Activated CD8-positive, alpha-beta T cell treated with anti-CD3 and anti-CD28 coated beads for 36 hours (primary cell): ENCODE measurements around the gene LPCAT3. TPM values are rescaled to one million over a fixed set of nuclear protein-coding genes. Genes with fewer than 3 reads are reported as not detected.

ENCODE experiments used
- ATAC-seq: fragments of 200-7000 bp; cut with Tn5 transposase; one replicate; pipeline ENCODE4 v1.10.0; 2021; ENCODE audit warnings: mild to moderate bottlenecking, moderate library complexity
- CTCF ChIA-PET: fragments of 350-600 bp; sonication (Branson Sonifier 250); formaldehyde crosslinking; loops from one replicate; lab custom pipeline; 2021; ENCODE audit warnings: antibody characterized with exemption; lab: Charles Lee
- POLR2A ChIA-PET: fragments of 350-600 bp; sonication (Branson Sonifier 250); formaldehyde crosslinking; loops from one replicate; lab custom pipeline; 2021; ENCODE audit warnings: antibody characterized with exemption; lab: Charles Lee
- DNase-seq: peaks from one replicate; pipeline ENCODE4 v3.0.0-alpha.2; 2020
- H3K27ac Mint-ChIP-seq: one replicate; pipeline ENCODE4 v1.8.0; 2021; ENCODE audit warnings: mild to moderate bottlenecking, mixed read lengths
- H3K27me3 Mint-ChIP-seq: one replicate; pipeline ENCODE4 v1.8.0; 2021; ENCODE audit warnings: mixed read lengths
- H3K36me3 Mint-ChIP-seq: one replicate; pipeline ENCODE4 v1.8.0; 2021; ENCODE audit warnings: low read depth, mixed read lengths
- H3K4me1 Mint-ChIP-seq: one replicate; pipeline ENCODE4 v1.8.0; 2021; ENCODE audit warnings: low read depth, mixed read lengths
- H3K4me3 Mint-ChIP-seq: one replicate; pipeline ENCODE4 v1.8.0; 2021; ENCODE audit warnings: mild to moderate bottlenecking, moderate library complexity, mixed read lengths
- H3K9me3 Mint-ChIP-seq: one replicate; pipeline ENCODE4 v1.8.0; 2021; ENCODE audit warnings: mixed read lengths
- CTCF ChIP-seq: fragments of 200-600 bp; IDR thresholded peaks from one replicate; pipeline ENCODE4 v1.8.0; 2022; ENCODE audit warnings: antibody characterized with exemption, mild to moderate bottlenecking
- intact Hi-C: fragments of 100-400 bp; cut with micrococcal nuclease; formaldehyde crosslinking; loops from one replicate; pipeline ENCODE4 v1.10.0; 2022
- total RNA-seq, 2 experiments: library from RNA; stranded (reverse); gene quantifications; one replicate each; pipeline ENCODE4 v1.2.3, GENCODE V29; 2021

LPCAT3 gene
- total RNA-seq, 2 experiments from 2014 or later = 17.3 to 18.1 TPM

GRCh38 chr12:6963791-6964413, 54.4 kb downstream of the LPCAT3 start:
- no peak for ATAC-seq
- POLR2A ChIA-PET = interaction anchor here (0.6 to 25.2 kb wide), 5 partner anchors 10 to 145 kb away, joined by 3 to 1266 read pairs (median 5); partner anchors contain the start of genes ATN1, C12orf57, PTPN6 and RNU7-1
- Mint-ChIP-seq H3K4me3 (no peak overlapping the region), H3K27me3 (no peaks in the 10 kb centered on the region), H3K9me3 (no peaks in the 10 kb centered on the region), H3K4me1 (peaks cover 83% of the 10 kb centered on the region), H3K36me3 (peaks cover 65% of the 10 kb centered on the region), H3K27ac (peak overlapping the region; percentile 91)
- intact Hi-C loops = no loop called here
- no peak for DNase-seq
- TF ChIP-seq CTCF = no peak
- CTCF ChIA-PET = interaction anchor here (0.9 to 13.5 kb wide), 11 partner anchors 8 to 144 kb away, joined by 4 to 460 read pairs (median 6); partner anchors contain the start of genes C12orf57, PTPN6, RNU7-1 and SPSB2

GRCh38 chr12:6963016-6963731, 55.1 kb downstream of the LPCAT3 start:
- no peak for ATAC-seq
- POLR2A ChIA-PET = interaction anchor here (1.0 to 25.2 kb wide), 3 partner anchors 24 to 145 kb away, joined by 3 to 1266 read pairs (median 9); partner anchors contain the start of genes ATN1, C12orf57, PTPN6 and RNU7-1
- H3K27me3 Mint-ChIP-seq = no peaks in the 10 kb centered on the region
- CTCF ChIA-PET = interaction anchor here (1.0 to 13.5 kb wide), 5 partner anchors 21 to 94 kb away, joined by 4 to 460 read pairs (median 13); partner anchors contain the start of genes C12orf57, PTPN6, RNU7-1 and SPSB2
- H3K9me3 Mint-ChIP-seq = no peaks in the 10 kb centered on the region
- H3K36me3 Mint-ChIP-seq = peaks cover 66% of the 10 kb centered on the region
- peak overlapping the region; percentile 93 for H3K27ac Mint-ChIP-seq
- DNase-seq = no peak
- peaks cover 82% of the 10 kb centered on the region for H3K4me1 Mint-ChIP-seq
- no peak for TF ChIP-seq CTCF
- no peak overlapping the region for H3K4me3 Mint-ChIP-seq
- intact Hi-C loops = no loop called here

GRCh38 chr12:6962285-6963015, 55.8 kb downstream of the LPCAT3 start:
- peaks cover 82% of the 10 kb centered on the region for H3K4me1 Mint-ChIP-seq
- TF ChIP-seq CTCF = no peak
- H3K27me3 Mint-ChIP-seq = no peaks in the 10 kb centered on the region
- H3K27ac Mint-ChIP-seq = peak overlapping the region; percentile 93
- intact Hi-C loops = no loop called here
- H3K4me3 Mint-ChIP-seq = peak overlapping the region; percentile 95
- CTCF ChIA-PET = interaction anchor here (0.8 to 13.5 kb wide), 5 partner anchors 20 to 90 kb away, joined by 3 to 460 read pairs (median 13); partner anchors contain the start of genes C12orf57, LPCAT3, PTPN6 and RNU7-1
- H3K36me3 Mint-ChIP-seq = peaks cover 67% of the 10 kb centered on the region
- DNase-seq (no peak), ATAC-seq (no peak)
- no peaks in the 10 kb centered on the region for H3K9me3 Mint-ChIP-seq
- POLR2A ChIA-PET = interaction anchor here (1.0 to 25.2 kb wide), 5 partner anchors 11 to 158 kb away, joined by 3 to 1266 read pairs (median 8); partner anchors contain the start of genes ATN1, C12orf57, PTPN6 and RNU7-1

- CTCF ChIA-PET = interaction anchor here (0.8 to 13.5 kb wide), 7 partner anchors 20 to 92 kb away, joined by 3 to 460 read pairs (median 4); partner anchors contain the start of genes C12orf57, LPCAT3, PTPN6 and RNU7-1
- Mint-ChIP-seq H3K27ac (peak overlapping the region; percentile 93), H3K27me3 (no peaks in the 10 kb centered on the region), H3K4me1 (peaks cover 84% of the 10 kb centered on the region), H3K4me3 (peak overlapping the region; percentile 95), H3K9me3 (no peaks in the 10 kb centered on the region), H3K36me3 (peaks cover 67% of the 10 kb centered on the region)
- peak; percentile 43 for ATAC-seq
- no peak for TF ChIP-seq CTCF
- POLR2A ChIA-PET = interaction anchor here (1.0 to 25.2 kb wide), 7 partner anchors 12 to 158 kb away, joined by 3 to 1266 read pairs (median 3); partner anchors contain the start of genes ATN1, C12orf57, PTPN6 and RNU7-1
- intact Hi-C loops = loop anchor here (2.0 kb wide), 1 partner anchor 17 kb away; the partner anchor contains the start of gene C12orf57
- DNase-seq = peak; percentile 78
These were observed 56.5 kb downstream of the LPCAT3 start for GRCh38 chr12:6961695-6962284.
